WTC11 (cell line): ENCODE results near the gene KATNBL1. TPM values are rescaled to one million over a fixed set of nuclear protein-coding genes. Genes with fewer than 3 reads are reported as not detected.

Experiments used
- ATAC-seq: fragments of 200-7000 bp; cut with Tn5 transposase; 2 replicates; pipeline ENCODE4 v1.10.0; 2021; ENCODE audit warnings: mild to moderate bottlenecking, moderate library complexity
- CTCF ChIA-PET: fragments of 300-600 bp; sonication (Branson Sonifier 250); formaldehyde crosslinking; loops from one replicate; lab custom pipeline; 2021; ENCODE audit warnings: antibody characterized with exemption; lab: Charles Lee
- POLR2A ChIA-PET: fragments of 350-600 bp; sonication (Branson Sonifier 250); formaldehyde crosslinking; loops from one replicate; lab custom pipeline; 2021; ENCODE audit warnings: antibody characterized with exemption; lab: Charles Lee
- DNase-seq: peaks from one replicate; pipeline ENCODE4 v3.0.0; 2021; ENCODE audit warnings: low spot score
- H3K27ac Mint-ChIP-seq: 2 replicates; pipeline ENCODE4 v1.8.0; 2021; ENCODE audit warnings: mixed read lengths
- H3K27me3 Mint-ChIP-seq: 2 replicates; pipeline ENCODE4 v1.8.0; 2021; ENCODE audit warnings: low read depth, mild to moderate bottlenecking, moderate library complexity, mixed read lengths
- H3K36me3 Mint-ChIP-seq: 2 replicates; pipeline ENCODE4 v1.8.0; 2021; ENCODE audit warnings: mixed read lengths
- H3K4me1 Mint-ChIP-seq: 2 replicates; pipeline ENCODE4 v1.8.0; 2022; ENCODE audit warnings: mixed read lengths
- H3K4me3 Mint-ChIP-seq: 2 replicates; pipeline ENCODE4 v1.8.0; 2021; ENCODE audit warnings: mild to moderate bottlenecking, moderate library complexity, mixed read lengths
- H3K9me3 Mint-ChIP-seq: 2 replicates; pipeline ENCODE4 v1.8.0; 2021; ENCODE audit warnings: mixed read lengths
- ELF4 ChIP-seq: sonication (generic); formaldehyde crosslinking; IDR thresholded peaks from 2 replicates; pipeline ENCODE4 v1.8.1; 2022; ENCODE audit warnings: low read depth, mild to moderate bottlenecking, moderate library complexity, missing genetic modification reagents
- ERG ChIP-seq: fragments of 250-450 bp; sonication (Bioruptor Pico); IDR thresholded peaks from 2 replicates; pipeline ENCODE4 v1.8.0; 2021; ENCODE audit warnings: mild to moderate bottlenecking
- HMGA2 ChIP-seq: fragments of 250-450 bp; sonication (Bioruptor Pico); IDR thresholded peaks from 2 replicates; pipeline ENCODE4 v1.4.0; 2021; ENCODE audit warnings: mild to moderate bottlenecking, moderate library complexity
- NR1H2 ChIP-seq: sonication (generic); formaldehyde crosslinking; IDR thresholded peaks from 2 replicates; pipeline ENCODE4 v1.9.0; 2021; ENCODE audit warnings: mild to moderate bottlenecking, moderate library complexity, missing genetic modification reagents
- NR2C2 ChIP-seq: sonication (generic); formaldehyde crosslinking; IDR thresholded peaks from 2 replicates; pipeline ENCODE4 v1.8.0; 2022; ENCODE audit warnings: mild to moderate bottlenecking, missing genetic modification reagents
- PRDM15 ChIP-seq: sonication (generic); formaldehyde crosslinking; IDR thresholded peaks from 2 replicates; pipeline ENCODE4 v1.8.0; 2022; ENCODE audit warnings: missing genetic modification reagents
- SMAD3 ChIP-seq: sonication (generic); formaldehyde crosslinking; IDR thresholded peaks from 2 replicates; pipeline ENCODE4 v1.8.0; 2022; ENCODE audit warnings: missing genetic modification reagents, mild to moderate bottlenecking, borderline replicate concordance
- TEAD1 ChIP-seq: sonication (generic); formaldehyde crosslinking; IDR thresholded peaks from 2 replicates; pipeline ENCODE4 v1.8.0; 2022; ENCODE audit warnings: mild to moderate bottlenecking, missing genetic modification reagents
- USF2 ChIP-seq: sonication (generic); formaldehyde crosslinking; IDR thresholded peaks from 2 replicates; pipeline ENCODE4 v1.8.1; 2023; ENCODE audit warnings: mild to moderate bottlenecking, missing genetic modification reagents, moderate library complexity
- ZBTB21 ChIP-seq: sonication (generic); formaldehyde crosslinking; IDR thresholded peaks from 2 replicates; pipeline ENCODE4 v1.8.1; 2023; ENCODE audit warnings: mild to moderate bottlenecking, missing genetic modification reagents, borderline replicate concordance
- ZBTB43 ChIP-seq: sonication (generic); formaldehyde crosslinking; IDR thresholded peaks from 2 replicates; pipeline ENCODE4 v1.8.1; 2023; ENCODE audit warnings: mild to moderate bottlenecking, missing genetic modification reagents
- ZNF121 ChIP-seq: sonication (generic); formaldehyde crosslinking; IDR thresholded peaks from 2 replicates; pipeline ENCODE4 v1.8.0; 2023; ENCODE audit warnings: missing genetic modification reagents
- ZNF232 ChIP-seq: sonication (generic); formaldehyde crosslinking; IDR thresholded peaks from 2 replicates; pipeline ENCODE4 v1.8.0; 2022; ENCODE audit warnings: mild to moderate bottlenecking, missing genetic modification reagents
- ZNF317 ChIP-seq: sonication (generic); formaldehyde crosslinking; IDR thresholded peaks from 2 replicates; pipeline ENCODE4 v1.8.1; 2023; ENCODE audit warnings: low read depth, mild to moderate bottlenecking, moderate library complexity, missing genetic modification reagents, borderline replicate concordance
- total RNA-seq: library from RNA; stranded (reverse); gene quantifications from 3 replicates; pipeline ENCODE4 v1.2.3, GENCODE V29; 2021
- TF ChIP-seq, protein P1 (sequence below): sonication (generic); formaldehyde crosslinking; IDR thresholded peaks from 2 replicates; pipeline ENCODE4 v1.8.0; 2023; ENCODE audit warnings: missing genetic modification reagents, mild to moderate bottlenecking, borderline replicate concordance
- TF ChIP-seq, protein P2 (sequence below): fragments of 250-450 bp; sonication (Bioruptor Pico); IDR thresholded peaks from 2 replicates; pipeline ENCODE4 v1.9.0; 2021; ENCODE audit warnings: mild to moderate bottlenecking
- TF ChIP-seq, protein P3 (sequence below): sonication (generic); formaldehyde crosslinking; IDR thresholded peaks from 2 replicates; pipeline ENCODE4 v1.8.1; 2022; ENCODE audit warnings: low read depth, missing genetic modification reagents, borderline replicate concordance

Gene KATNBL1
- total RNA-seq, 1 experiment from 2014 or later = 45.8 TPM

DNA sequence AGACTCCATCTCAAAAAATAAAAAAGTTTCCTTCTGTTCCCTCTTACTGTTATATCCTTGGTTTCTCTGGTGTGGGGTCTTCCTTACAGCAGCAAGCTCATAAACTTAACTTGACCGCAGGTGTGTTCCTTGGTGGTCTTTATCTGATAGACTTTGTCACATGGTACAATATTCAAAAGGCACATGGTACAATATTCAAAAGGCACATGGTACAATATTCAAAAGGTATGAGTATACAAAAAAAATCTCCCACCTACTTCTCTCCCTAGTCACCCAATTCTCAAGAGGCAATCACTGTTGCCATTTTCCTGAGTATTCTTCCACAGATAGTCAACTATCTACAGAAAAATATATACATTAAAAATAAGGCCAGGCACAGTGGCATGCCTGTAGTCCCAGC is 103.5 kb downstream of the KATNBL1 start:
- TF ChIP-seq, protein P1, sequence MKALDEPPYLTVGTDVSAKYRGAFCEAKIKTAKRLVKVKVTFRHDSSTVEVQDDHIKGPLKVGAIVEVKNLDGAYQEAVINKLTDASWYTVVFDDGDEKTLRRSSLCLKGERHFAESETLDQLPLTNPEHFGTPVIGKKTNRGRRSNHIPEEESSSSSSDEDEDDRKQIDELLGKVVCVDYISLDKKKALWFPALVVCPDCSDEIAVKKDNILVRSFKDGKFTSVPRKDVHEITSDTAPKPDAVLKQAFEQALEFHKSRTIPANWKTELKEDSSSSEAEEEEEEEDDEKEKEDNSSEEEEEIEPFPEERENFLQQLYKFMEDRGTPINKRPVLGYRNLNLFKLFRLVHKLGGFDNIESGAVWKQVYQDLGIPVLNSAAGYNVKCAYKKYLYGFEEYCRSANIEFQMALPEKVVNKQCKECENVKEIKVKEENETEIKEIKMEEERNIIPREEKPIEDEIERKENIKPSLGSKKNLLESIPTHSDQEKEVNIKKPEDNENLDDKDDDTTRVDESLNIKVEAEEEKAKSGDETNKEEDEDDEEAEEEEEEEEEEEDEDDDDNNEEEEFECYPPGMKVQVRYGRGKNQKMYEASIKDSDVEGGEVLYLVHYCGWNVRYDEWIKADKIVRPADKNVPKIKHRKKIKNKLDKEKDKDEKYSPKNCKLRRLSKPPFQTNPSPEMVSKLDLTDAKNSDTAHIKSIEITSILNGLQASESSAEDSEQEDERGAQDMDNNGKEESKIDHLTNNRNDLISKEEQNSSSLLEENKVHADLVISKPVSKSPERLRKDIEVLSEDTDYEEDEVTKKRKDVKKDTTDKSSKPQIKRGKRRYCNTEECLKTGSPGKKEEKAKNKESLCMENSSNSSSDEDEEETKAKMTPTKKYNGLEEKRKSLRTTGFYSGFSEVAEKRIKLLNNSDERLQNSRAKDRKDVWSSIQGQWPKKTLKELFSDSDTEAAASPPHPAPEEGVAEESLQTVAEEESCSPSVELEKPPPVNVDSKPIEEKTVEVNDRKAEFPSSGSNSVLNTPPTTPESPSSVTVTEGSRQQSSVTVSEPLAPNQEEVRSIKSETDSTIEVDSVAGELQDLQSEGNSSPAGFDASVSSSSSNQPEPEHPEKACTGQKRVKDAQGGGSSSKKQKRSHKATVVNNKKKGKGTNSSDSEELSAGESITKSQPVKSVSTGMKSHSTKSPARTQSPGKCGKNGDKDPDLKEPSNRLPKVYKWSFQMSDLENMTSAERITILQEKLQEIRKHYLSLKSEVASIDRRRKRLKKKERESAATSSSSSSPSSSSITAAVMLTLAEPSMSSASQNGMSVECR (CRISPR knock-in tag) = no peak
- TF ChIP-seq ERG (CRISPR knock-in tag) (no peak), ZNF232 (CRISPR knock-in tag) (no peak), USF2 (CRISPR knock-in tag) (no peak), NR2C2 (no peak), ELF4 (no peak), PRDM15 (no peak), SMAD3 (CRISPR knock-in tag) (no peak), ZBTB43 (CRISPR knock-in tag) (no peak), ZNF121 (CRISPR knock-in tag) (no peak), TEAD1 (CRISPR knock-in tag) (no peak), ZBTB21 (CRISPR knock-in tag) (no peak), NR1H2 (CRISPR knock-in tag) (no peak), ZNF317 (CRISPR knock-in tag) (no peak), HMGA2 (no peak)
- TF ChIP-seq, protein P2, sequence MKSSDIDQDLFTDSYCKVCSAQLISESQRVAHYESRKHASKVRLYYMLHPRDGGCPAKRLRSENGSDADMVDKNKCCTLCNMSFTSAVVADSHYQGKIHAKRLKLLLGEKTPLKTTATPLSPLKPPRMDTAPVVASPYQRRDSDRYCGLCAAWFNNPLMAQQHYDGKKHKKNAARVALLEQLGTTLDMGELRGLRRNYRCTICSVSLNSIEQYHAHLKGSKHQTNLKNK (CRISPR knock-in tag) = no peak
- TF ChIP-seq, protein P3, sequence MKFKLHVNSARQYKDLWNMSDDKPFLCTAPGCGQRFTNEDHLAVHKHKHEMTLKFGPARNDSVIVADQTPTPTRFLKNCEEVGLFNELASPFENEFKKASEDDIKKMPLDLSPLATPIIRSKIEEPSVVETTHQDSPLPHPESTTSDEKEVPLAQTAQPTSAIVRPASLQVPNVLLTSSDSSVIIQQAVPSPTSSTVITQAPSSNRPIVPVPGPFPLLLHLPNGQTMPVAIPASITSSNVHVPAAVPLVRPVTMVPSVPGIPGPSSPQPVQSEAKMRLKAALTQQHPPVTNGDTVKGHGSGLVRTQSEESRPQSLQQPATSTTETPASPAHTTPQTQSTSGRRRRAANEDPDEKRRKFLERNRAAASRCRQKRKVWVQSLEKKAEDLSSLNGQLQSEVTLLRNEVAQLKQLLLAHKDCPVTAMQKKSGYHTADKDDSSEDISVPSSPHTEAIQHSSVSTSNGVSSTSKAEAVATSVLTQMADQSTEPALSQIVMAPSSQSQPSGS (CRISPR knock-in tag) = no peak
- TF ChIP-seq, all 79 proteins: peak for 0
- Mint-ChIP-seq H3K27me3 (no peaks in the 10 kb centered on the region), H3K9me3 (no peaks in the 10 kb centered on the region), H3K4me3 (no peak overlapping the region), H3K4me1 (peaks cover 11% of the 10 kb centered on the region), H3K27ac (no peak overlapping the region), H3K36me3 (peaks cover 5% of the 10 kb centered on the region)
- DNase-seq = no peak
- ChIA-PET POLR2A (no interaction called here), CTCF (interaction anchor here (0.5 kb wide), 1 partner anchor 86 kb away, joined by 4 read pairs; no protein-coding TSS in a partner anchor)
- no peak for ATAC-seq
